ENCODE results near the gene SPAG16.
"Not testable (repeated sequence)": the region's sequence is repeated elsewhere in the genome, so short reads cannot be mapped to it uniquely, and the experiment has no call there.

Gene SPAG16

DNA sequence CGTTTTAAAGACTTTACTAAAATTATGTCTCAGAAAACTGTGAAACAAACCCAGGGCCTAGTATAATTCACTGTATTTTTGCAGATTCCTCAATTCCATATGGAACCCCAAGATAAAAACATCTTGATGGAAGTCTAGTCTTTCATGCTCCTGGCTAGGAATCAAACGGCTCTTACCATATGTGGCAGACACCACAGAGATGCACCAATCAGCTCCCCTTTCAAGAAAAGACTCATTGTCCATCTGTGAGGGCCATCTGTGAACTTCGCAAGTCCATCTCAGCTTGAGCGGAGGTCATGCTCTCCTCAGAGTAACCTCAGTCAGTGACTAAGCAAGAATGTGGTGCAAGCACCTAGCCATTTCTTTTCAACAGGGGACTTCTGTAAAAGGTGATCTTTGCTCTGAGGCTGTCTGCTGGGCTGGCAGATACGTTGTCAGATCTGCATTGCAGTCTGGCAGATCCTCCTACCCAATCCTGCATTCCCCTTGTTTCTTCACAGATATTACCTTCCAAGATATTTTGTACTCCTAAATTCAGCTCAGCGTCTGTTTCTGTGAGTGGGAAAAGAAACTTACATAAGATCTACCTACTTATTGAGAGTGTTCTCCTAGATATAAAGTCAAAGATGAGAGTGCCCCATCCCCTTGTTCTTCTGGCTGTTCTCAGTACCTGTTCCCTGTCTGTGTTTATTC is 419.3 kb downstream of the SPAG16 start:
- peak; percentile 17 for DNase-seq (ENCODE audit: low spot score)

DNA sequence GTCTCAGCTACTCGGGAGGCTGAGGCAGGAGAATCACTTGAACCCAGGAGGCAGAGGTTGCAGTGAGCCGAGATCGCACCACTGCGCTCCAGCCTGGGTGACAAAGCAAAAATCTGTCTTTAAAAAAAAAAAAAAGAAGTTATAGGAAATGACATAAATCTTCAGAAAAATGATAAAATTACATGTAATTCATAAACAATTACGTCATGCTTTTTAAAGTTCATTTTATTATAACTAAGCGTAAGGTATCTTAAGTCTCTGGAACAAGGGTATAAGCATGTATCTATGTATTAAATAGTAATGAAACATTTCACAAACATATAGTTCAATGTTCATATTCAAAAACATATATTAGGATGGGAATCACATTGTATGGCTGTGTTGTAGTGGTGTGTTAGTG is 425.9 kb downstream of the SPAG16 start:
- no peak for DNase-seq (ENCODE audit: low spot score)

DNA sequence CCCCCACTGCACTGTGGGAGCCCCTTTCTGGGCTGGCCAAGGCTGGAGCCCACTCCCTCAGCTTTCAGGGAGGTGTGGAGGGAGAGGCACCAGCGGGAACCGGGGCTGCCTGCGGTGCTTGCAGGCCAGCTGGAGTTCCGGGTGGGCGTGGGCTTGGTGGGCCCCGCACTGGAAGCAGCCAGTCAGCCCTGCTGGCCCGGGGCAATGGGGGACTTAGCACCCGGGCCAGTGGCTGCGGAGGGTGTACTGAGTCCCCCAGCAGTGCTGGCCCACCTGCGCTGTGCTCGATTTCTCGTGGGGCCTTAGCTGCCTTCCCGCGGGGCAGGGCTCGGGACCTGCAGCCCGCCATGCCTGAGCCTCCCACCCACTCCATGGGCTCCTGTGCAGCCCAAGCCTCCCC is 434.1 kb downstream of the SPAG16 start:
- not testable (repeated sequence) for DNase-seq (ENCODE audit: low spot score)

DNA sequence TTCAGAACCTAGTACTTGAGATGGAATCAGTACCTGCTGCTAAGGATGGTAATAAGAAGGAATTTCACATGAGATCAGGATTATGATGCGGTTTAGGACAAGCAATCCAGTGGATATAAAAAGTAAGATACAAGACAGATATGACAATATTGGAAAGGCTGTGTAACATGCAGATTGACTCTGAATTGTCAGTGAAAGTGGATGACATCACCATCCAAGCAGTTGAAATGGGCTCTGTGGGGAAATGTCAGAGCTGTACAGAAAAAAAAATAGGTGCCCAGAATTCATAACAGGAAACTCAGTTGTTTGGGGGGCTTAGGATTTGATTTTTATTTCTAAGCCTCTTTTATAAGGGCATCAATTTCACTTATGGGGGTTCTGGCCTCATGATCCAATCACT is 438.3 kb downstream of the SPAG16 start:
- no peak for DNase-seq (ENCODE audit: low spot score)

DNA sequence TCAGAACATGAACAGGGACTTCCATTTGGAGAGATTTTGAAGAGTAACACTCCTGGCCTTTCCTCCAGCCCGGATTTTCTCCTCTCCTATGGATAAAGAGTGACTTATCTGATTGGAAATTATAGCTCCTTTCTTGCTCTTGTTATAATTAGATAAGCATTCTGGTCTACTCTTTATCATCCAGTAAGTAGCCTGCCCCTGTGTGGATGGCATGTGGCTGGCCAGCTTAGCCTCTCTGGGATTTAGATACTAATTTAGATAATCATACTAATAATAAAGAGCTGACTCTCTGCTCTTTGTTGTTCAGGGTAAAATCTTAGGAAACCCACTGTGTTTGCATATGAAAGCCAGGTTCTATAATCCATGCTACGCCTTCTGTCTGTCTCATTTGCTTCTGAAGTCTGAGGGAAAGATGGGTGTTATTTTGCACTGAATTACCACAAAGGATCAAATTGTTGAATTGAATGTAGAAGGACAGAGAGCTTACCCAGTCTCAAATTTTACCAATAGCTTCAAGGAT is 438.8 kb downstream of the SPAG16 start:
- no peak for DNase-seq (ENCODE audit: low spot score)

DNA sequence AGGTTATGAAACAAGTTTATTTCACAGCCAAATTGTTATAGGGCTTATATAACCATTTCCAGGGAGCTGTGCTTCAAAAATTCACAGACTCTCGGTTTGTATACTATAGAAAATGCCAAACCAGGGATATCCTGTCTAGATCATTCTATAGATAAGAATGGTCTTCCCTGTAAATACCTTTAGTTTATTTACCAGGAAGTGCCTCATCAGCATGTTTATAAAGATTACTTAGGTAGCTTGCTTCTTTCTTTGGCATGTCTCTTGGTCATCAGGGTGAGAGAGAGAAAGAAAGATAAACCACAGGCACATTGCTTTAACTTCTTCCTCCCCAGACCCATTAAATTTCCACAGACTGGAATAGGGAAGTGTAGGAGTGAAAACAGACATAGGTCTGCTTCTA is 439.4 kb downstream of the SPAG16 start:
- DNase-seq (ENCODE audit: low spot score): no peak

DNA sequence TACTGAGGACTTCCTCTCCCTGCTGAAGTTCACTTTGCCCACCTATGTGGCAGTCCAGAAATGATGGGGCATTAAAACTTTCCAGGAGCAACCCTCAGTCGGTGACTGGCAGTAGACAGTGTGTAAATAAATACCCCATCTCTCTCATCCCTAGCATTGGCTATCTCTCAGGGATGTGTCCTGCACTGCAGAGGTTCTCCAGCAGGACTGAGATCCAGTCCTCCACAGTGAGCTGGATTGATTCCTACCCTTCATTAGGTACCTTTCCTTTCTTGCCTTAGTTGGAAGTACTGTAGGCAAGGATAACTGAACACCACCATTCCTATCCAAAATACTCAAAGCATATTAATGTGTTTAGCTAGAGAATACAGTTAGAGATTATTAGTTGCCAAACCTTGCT is 441.8 kb downstream of the SPAG16 start:
- no peak for DNase-seq (ENCODE audit: low spot score)

DNA sequence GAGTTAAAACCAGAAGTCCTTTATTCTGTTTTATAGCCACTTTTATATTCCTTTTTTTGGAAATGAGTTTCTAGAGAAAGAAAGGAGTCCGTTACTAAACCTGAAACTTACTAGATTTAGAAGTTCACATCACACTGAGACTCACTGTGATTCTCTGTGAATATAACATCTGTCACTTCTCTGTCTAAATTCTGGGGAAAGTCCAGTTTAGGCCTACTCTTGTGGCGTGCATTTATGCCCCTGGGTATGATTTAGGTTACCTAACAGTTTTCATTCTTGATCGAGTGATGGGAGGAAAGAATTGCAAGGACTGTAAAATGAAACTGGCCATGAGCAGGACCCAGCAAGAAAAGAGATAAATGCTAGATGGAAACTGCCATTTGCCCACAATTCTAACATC is 449.6 kb downstream of the SPAG16 start:
- no peak for DNase-seq (ENCODE audit: low spot score)

DNA sequence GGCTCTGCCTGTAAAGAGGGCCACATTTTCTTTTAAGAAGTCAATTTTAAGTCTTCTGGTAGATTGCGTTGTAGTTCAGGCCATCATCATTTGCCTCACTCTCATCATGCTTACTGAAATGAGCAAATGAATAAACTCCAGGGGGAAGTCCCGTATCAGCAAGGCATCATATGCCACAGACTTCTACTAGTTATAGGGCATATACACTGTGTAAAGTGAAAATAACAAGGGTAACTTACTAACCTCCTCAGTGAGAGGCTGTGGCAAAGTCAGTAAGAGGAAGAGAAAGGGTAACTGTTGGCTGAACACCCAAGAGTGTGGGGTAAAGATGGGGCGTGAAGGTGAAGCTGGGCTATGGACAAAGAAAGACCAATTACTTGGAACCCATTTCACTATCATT is 456.2 kb downstream of the SPAG16 start:
- no peak for DNase-seq (ENCODE audit: low spot score)

DNA sequence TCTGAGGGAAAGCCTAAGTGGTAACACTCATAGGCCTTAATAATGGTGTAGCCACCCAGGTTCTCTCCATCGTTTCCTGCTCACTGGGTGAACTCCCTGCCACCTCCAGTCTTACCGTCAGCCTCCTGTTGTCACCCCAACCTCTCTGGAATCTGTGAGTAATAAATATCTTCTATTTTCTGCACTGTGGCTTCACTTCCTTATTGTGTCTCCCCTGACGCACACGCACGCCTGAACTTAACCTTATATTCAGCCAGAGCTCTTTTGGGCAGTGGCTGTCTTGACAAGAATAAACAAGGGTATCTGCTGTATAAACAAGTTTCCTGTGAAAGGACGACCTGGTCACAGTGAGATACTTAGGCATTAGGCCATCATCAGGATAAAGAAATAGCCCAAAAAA is 467.2 kb downstream of the SPAG16 start:
- no peak for DNase-seq (ENCODE audit: low spot score)

DNA sequence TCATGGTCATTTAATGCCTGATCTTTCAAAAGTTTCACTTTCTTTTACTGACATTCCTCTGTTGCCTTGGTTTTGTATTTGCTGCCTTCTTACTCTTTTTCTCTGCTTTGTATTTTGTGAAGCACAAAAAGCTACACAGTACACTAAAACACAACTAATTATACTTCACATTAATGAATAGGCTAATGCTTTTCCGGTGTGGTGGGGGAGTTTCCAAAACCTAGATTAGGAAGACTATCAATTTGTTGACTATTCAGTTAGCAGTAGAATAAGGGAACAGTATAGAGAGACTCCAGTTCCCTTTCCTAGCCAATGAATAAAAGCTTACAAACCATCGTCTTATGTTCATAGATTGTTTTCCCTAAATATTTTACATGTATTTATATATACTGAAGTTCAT is 468.3 kb downstream of the SPAG16 start:
- DNase-seq (ENCODE audit: low spot score): no peak

DNA sequence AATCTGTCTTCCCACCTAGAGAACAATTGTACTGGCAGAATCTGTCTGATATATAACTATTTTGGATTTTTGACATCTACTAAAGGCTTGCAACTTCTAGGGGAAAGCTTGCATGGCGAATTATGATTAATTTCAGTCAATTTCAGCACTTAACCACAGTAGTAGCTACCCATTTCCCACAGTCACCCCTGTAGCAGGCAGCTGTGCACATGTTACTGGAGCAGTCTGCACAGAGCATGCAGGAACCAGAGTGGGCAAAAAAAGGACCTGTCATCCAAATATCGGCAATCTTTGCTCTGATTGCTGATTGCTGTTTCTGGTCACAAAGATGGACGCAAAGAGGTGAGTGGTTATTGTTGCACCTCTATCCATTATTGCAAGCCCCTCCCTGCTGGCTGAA is 473.3 kb downstream of the SPAG16 start:
- DNase-seq (ENCODE audit: low spot score): no peak

DNA sequence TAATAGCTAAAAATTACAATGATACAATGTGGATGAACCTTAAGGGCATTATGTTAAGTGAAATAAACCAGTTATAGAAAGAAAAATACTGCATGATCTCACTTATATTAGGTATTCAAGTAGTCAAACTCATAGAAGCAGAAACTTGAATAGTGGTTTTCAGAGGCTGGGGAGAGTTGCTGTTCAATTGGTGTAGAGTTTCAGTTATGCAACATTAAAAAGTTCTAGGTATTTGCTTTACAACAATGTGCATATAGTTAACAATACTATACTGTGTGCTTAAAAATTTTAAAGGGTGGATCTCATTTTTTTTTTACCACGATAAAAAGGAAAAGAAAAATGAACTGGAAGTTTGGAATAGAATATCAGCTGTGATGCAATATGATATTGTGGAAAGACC is 479.1 kb downstream of the SPAG16 start:
- no peak for DNase-seq (ENCODE audit: low spot score)

DNA sequence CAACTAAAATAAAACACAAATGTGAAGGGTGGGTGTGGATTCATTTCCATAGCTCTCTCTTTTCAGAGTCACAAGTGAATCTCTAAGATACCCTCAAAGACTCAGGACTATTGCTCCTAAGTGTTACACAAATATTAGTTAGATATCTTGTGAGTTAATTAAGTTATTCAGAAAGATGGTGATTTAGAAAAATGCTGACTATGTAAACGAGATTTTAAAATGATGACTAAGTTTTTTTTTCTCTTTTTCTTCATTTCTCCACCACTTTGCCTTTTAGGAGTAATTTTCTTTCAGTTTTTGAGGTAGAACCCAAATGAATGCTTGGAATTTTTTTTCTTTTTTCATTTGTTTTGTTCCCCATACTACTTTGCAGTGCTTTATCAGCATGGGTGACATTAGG is 479.7 kb downstream of the SPAG16 start:
- no peak for DNase-seq (ENCODE audit: low spot score)

DNA sequence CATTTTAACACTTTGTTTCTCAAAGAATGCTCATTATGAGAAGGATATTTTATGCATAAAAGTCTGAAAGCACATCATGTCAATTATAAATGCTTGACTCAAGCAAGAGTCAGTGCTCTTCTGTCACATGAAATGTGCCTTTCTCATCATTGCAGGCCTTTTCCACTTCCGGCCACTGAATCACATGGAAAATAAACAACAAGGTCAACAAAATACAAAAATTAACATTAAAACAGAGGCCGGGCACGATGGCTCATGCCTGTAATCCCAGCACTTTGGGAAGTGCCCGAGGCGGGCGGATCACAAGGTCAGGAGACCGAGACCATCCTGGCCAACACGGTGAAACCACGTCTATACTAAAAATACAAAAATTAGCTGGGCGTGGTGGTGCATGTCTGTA is 480.6 kb downstream of the SPAG16 start:
- DNase-seq (ENCODE audit: low spot score): no peak

DNA sequence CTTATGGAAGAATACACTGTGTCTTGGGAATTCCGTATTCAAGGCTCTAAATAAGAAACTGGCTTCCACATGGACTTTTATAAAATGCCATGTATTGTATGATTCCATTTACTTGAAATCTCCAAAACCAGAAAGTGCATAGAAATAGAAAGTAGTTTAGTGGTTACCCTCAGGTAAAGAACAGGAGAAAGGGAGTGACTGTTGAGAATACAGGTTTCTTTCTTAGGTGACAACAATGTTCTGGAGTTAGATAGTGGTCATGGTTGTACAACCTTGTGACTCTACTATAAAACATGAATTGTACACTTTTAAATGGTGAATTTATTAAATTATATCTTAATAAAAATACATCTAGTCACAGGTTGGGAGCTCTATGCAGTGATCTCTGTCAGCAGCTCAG is 481.8 kb downstream of the SPAG16 start:
- no peak for DNase-seq (ENCODE audit: low spot score)

DNA sequence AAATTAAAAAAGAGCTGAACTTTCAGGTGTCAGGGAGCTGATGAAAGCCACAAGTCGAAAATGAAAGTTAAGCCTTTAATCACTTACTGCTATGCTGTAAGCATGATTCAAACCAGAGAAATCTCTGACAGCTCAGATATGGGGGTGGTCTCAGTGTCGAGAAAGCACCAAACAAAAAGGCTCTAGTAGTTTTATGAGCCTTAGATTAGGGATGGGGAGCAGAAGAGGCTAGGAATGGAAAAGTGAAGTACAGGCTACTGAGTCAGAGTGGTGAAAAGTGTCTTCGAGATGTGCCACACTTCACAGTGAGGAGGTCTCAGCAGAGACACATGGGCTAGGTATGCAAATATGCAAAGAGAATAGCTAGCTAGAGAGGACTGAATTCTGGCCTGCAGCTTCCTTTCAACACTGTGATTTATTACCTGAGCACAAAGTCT is 482.2 kb downstream of the SPAG16 start:
- DNase-seq (ENCODE audit: low spot score): no peak

DNA sequence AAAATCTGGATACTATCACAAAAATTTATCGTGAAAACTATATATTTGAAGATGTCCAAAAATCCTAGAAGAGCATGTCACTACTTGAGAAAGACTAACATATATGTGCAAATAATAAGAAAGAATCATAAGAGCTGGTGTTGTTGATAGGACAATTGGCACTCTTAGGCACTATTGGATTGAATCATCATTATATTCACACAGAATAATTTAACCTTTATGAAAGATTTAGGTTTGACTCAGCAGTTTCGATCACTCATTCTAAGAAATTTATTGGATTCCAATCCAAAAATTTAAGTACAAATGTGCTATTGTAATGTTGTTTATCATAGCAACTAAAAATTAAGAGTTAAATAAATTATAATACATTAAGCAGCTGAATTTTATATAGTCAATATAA is 503.6 kb downstream of the SPAG16 start:
- DNase-seq (ENCODE audit: low spot score): no peak

DNA sequence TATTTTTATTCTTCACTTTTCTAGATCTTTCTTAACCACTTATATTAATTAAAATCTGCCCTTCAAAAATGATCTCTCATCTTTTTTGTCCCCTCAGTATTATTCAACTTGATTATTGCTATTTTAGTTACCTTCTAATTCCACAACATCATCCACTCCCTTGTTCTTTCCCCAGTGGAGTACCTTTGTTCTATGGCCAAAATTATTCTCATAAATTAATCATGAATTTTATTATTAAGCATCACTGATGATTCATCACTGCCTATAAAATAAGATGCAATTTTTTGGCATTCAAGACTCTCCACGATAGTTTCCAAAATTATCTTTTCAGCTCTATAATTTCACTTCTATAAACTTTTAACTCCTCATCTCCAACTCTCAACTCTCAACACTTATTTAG is 505.7 kb downstream of the SPAG16 start:
- DNase-seq (ENCODE audit: low spot score): no peak

DNA sequence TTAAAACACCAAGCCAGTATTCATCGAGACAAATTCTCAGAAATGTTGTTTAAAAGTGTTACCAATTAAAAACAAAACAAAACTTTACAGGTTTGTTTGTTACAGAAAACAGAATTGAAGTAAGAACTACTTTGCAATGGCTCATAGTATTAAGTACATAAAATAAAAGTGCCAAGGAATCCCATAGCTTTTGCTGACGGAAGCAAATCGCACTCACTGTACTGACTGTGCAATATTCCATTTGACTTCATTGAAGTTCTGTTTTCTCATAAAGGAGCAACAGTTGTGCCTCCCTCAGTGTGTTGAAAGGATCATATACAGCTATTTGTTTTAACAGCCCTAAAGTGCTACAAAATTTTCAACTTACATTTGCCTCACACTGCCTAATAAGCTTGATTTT is 507.8 kb downstream of the SPAG16 start:
- DNase-seq (ENCODE audit: low spot score): no peak

DNA sequence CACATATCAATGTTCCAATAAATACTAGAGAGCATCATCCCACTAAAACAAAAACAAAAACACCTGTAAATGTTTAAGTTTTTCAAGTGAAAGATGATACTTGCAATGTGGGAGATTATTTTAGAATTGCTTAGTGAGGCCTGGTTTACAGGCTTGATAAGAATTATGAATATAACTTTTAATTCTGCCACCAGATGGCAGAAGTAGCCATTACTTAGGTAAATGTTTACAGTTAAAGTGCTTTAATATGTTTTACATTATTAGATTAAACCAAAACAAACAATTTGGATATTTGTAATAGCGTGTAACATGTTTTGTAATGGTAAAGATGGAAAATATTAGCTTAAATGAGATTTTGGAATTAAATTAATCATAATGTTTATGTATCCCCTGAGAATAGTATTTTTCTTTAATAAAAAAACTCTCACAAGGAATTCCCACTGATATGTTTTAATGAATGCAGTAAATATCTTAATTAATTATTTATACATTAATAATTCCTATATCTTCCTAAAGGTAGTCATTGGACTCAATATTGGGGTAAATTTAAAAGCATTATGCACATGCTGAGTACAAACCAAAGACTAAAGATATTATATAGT is 522.0 kb downstream of the SPAG16 start:
- DNase-seq (ENCODE audit: low spot score): peak; percentile 69

DNA sequence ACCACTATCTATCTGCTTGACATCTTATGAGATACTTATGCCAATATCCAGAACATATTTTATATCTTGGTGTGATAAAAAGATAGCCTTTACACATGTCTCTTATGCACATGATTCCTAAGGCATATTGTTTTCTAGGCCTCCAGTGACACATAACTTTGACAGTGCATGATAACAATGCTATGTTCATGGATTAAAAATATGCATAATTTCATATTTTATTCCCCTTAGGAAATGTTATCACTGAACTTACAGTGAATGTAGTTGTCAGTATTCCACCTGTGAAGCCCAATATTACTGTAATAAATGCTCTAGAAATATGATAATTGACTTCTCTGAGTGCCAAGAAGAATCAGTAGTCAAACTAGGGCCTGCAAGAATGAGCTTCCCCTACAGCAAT is 532.3 kb downstream of the SPAG16 start:
- DNase-seq (ENCODE audit: low spot score): no peak

DNA sequence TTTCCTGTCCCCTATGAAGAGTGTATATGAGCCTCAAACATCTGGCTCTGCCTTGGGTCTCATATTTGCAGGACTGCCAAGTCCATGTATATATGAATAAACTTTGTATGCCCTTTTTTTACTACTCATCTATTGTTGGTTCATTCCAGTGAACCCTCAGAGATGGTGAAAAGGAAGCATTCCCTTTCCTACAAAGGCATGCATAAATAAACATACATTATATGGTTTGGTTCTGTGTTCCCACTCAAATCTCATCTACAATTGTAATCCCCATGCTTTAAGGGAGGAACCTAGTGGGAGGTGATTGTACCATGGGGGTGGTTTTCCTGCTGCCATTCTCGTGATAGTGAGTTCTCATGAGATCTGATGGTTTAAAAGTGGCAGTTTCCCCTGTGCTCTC is 534.2 kb downstream of the SPAG16 start:
- no peak for DNase-seq (ENCODE audit: low spot score)

DNA sequence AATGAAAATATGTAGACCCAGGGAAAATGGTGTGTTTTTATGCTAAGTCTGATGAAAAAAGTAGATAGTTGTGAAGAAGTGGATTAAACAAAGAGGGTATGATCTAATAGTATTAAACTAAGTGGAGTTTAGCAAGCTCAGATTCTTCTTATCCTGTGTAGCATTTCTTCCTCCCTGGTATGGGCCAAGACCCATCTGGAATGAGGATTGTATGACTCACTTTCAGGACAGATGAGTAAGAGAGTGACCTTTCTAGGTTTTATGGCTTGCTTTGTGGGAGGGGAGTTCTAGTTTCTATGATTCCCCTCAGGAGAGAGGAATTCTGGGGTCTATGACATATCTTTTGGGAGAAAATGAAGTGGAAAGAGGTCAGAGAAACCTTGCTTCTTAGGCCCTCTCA is 550.1 kb downstream of the SPAG16 start:
- DNase-seq (ENCODE audit: low spot score): no peak
